ENCODE data around the gene RHOT2. TPM values are rescaled to one million over a fixed set of nuclear protein-coding genes. Genes with fewer than 3 reads are reported as not detected.

The RHOT2 gene
- total RNA-seq, 1 experiment from 2014 or later = 98.5 TPM

DNA sequence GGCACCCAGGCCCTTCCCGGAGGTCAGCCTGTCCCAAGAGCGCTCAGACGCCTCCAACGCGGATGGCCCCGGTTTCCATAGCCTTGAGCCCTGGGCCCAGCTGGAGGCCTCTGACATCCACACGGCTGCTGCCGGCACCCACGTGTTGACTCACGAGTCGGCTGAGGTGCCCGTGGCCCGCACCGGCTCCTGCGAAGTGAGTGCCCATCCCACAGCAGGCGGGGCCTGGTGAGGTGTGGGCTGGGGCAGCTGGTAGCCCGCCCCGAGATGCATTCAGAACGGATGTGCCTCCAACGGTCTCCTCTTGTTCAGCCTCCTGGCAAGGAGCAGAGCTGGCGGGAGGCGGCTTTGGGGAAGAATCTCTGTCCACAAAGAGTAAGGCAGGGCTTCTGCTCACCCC, 16.1 kb upstream of the RHOT2 start:
- RAD21 ChIA-PET (ENCODE audit: low non-redundant PET in 1 of 2, low total read pairs in 2 of 2, uncharacterized antibody in 2 of 2, unreplicated experiment in 2 of 2) = no interaction called here
- no peaks in the 10 kb centered on the region for H3K27me3 ChIP-seq (ENCODE audit: insufficient read depth, low read length)
- H3K9ac ChIP-seq (ENCODE audit: low read length) = no peak overlapping the region
- POLR2A ChIA-PET = interaction anchor here (1.1 kb wide), 1 partner anchor 8 kb away, joined by 4 read pairs; no protein-coding TSS in a partner anchor
- H3K9me3 ChIP-seq (ENCODE audit: control insufficient read depth in 1 of 2, insufficient read depth in 1 of 2, low read depth in 1 of 2, low read length in 2 of 2) = no peaks in the 10 kb centered on the region
- TF ChIP-seq YY1 (IDR thresholded peaks at IDR 0.05; ENCODE audit: extremely low read depth, insufficient replicate concordance, low read depth, low read length) (no peak), ZFX (IDR thresholded peaks at IDR 0.05) (no peak), FOSL1 (IDR thresholded peaks at IDR 0.05; ENCODE audit: low read depth) (no peak), JUND (IDR thresholded peaks at IDR 0.05) (no peak), SRF (IDR thresholded peaks at IDR 0.05; ENCODE audit: low read depth) (no peak), SP1 (IDR thresholded peaks at IDR 0.05; ENCODE audit: low read depth) (no peak), POLR2AphosphoS5 (IDR thresholded peaks at IDR 0.05; ENCODE audit: low read depth, low read length) (no peak), RAD21 (IDR thresholded peaks at IDR 0.05; ENCODE audit: low read depth) (no peak)
- TF ChIP-seq, protein P1, sequence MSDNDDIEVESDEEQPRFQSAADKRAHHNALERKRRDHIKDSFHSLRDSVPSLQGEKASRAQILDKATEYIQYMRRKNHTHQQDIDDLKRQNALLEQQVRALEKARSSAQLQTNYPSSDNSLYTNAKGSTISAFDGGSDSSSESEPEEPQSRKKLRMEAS (IDR thresholded peaks at IDR 0.05) = no peak
- TF ChIP-seq, protein P2, sequence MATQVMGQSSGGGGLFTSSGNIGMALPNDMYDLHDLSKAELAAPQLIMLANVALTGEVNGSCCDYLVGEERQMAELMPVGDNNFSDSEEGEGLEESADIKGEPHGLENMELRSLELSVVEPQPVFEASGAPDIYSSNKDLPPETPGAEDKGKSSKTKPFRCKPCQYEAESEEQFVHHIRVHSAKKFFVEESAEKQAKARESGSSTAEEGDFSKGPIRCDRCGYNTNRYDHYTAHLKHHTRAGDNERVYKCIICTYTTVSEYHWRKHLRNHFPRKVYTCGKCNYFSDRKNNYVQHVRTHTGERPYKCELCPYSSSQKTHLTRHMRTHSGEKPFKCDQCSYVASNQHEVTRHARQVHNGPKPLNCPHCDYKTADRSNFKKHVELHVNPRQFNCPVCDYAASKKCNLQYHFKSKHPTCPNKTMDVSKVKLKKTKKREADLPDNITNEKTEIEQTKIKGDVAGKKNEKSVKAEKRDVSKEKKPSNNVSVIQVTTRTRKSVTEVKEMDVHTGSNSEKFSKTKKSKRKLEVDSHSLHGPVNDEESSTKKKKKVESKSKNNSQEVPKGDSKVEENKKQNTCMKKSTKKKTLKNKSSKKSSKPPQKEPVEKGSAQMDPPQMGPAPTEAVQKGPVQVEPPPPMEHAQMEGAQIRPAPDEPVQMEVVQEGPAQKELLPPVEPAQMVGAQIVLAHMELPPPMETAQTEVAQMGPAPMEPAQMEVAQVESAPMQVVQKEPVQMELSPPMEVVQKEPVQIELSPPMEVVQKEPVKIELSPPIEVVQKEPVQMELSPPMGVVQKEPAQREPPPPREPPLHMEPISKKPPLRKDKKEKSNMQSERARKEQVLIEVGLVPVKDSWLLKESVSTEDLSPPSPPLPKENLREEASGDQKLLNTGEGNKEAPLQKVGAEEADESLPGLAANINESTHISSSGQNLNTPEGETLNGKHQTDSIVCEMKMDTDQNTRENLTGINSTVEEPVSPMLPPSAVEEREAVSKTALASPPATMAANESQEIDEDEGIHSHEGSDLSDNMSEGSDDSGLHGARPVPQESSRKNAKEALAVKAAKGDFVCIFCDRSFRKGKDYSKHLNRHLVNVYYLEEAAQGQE (IDR thresholded peaks at IDR 0.05; ENCODE audit: low read depth) = no peak
- TF ChIP-seq, protein P3, sequence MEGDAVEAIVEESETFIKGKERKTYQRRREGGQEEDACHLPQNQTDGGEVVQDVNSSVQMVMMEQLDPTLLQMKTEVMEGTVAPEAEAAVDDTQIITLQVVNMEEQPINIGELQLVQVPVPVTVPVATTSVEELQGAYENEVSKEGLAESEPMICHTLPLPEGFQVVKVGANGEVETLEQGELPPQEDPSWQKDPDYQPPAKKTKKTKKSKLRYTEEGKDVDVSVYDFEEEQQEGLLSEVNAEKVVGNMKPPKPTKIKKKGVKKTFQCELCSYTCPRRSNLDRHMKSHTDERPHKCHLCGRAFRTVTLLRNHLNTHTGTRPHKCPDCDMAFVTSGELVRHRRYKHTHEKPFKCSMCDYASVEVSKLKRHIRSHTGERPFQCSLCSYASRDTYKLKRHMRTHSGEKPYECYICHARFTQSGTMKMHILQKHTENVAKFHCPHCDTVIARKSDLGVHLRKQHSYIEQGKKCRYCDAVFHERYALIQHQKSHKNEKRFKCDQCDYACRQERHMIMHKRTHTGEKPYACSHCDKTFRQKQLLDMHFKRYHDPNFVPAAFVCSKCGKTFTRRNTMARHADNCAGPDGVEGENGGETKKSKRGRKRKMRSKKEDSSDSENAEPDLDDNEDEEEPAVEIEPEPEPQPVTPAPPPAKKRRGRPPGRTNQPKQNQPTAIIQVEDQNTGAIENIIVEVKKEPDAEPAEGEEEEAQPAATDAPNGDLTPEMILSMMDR (IDR thresholded peaks at IDR 0.05 in 2 of 3, conservative IDR thresholded peaks at IDR 0.05 in 1 of 3; ENCODE audit: borderline replicate concordance in 1 of 3, insufficient read depth in 1 of 3, low read depth in 2 of 3, low read length in 2 of 3) = no peak
- TF ChIP-seq, protein P4, sequence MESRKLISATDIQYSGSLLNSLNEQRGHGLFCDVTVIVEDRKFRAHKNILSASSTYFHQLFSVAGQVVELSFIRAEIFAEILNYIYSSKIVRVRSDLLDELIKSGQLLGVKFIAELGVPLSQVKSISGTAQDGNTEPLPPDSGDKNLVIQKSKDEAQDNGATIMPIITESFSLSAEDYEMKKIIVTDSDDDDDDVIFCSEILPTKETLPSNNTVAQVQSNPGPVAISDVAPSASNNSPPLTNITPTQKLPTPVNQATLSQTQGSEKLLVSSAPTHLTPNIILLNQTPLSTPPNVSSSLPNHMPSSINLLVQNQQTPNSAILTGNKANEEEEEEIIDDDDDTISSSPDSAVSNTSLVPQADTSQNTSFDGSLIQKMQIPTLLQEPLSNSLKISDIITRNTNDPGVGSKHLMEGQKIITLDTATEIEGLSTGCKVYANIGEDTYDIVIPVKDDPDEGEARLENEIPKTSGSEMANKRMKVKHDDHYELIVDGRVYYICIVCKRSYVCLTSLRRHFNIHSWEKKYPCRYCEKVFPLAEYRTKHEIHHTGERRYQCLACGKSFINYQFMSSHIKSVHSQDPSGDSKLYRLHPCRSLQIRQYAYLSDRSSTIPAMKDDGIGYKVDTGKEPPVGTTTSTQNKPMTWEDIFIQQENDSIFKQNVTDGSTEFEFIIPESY (IDR thresholded peaks at IDR 0.05; ENCODE audit: extremely low read depth, insufficient replicate concordance, low read length) = no peak
- BruUV-seq (replicated peaks) = no TSS peak
- no peaks in the 10 kb centered on the region for H3K9me2 ChIP-seq (ENCODE audit: insufficient read depth)
- no peak for DNase-seq (ENCODE audit: low read depth, low spot score)
- CTCF ChIA-PET = interaction anchor here (1.0 kb wide), 1 partner anchor 32 kb away, joined by 3 read pairs; the partner anchor contains the start of gene JMJD8
- no peaks in the 10 kb centered on the region for H4K20me1 ChIP-seq (ENCODE audit: insufficient read depth)
- no peaks in the 10 kb centered on the region for H3K36me3 ChIP-seq (ENCODE audit: control insufficient read depth in 1 of 2, insufficient read depth in 2 of 2, low read length in 2 of 2)
- H3K4me3 ChIP-seq (replicated peaks in 1 of 2; ENCODE audit: low read depth in 1 of 2, low read length in 2 of 2) = no peak overlapping the region
- H3K4me2 ChIP-seq (ENCODE audit: low read length) = no peak overlapping the region
- H3K27ac ChIP-seq (ENCODE audit: low read depth, low read length) = no peak overlapping the region
- H2AFZ ChIP-seq (ENCODE audit: low read depth, low read length, poor library complexity, severe bottlenecking) = no peak overlapping the region
- H3K79me2 ChIP-seq (ENCODE audit: insufficient read depth, low read length) = peaks cover 17% of the 10 kb centered on the region
- ATAC-seq = no peak
- intact Hi-C loops (cut with micrococcal nuclease) = no loop called here
- H3K4me1 ChIP-seq (ENCODE audit: control insufficient read depth in 1 of 2, insufficient read depth in 2 of 2, low read length in 2 of 2) = peaks cover 5 to 21% of the 10 kb centered on the region in 2 experiments; a peak in 2 of 4 replicates

Data from HCT116 (cell line).